ENCODE data around the gene TOB1.

- TF ChIP-seq POLR2AphosphoS5 (IDR thresholded peaks at IDR 0.05; ENCODE audit: low read depth, low read length) = no peak
- no peak for TF ChIP-seq SIN3A (IDR thresholded peaks at IDR 0.05; ENCODE audit: borderline replicate concordance, insufficient read depth, low read length)
- no peak for TF ChIP-seq REST (IDR thresholded peaks at IDR 0.05; ENCODE audit: insufficient read depth in 1 of 2, low read depth in 2 of 2, low read length in 2 of 2)
Observed at GRCh38 chr17:50883850-50884438, 17.8 kb upstream of the TOB1 start.
